Right lobe of liver (tissue), 6 donors: ENCODE results near the gene HIGD1B. TPM values are rescaled to one million over a fixed set of nuclear protein-coding genes. Genes with fewer than 3 reads are reported as not detected.

ENCODE experiments used
- ATAC-seq, 4 donors: fragments of 200-7000 bp; cut with Tn5 transposase; one replicate each; pipeline ENCODE4 v1.9.1; 2020; ENCODE audit warnings: mild to moderate bottlenecking in 4 of 4, moderate library complexity in 4 of 4
- DNase-seq, 3 donors: peaks; one replicate each; pipeline ENCODE4 v3.0.0-alpha.2; 2020
- H3K27ac ChIP-seq, 3 donors: fragments of 200-600 bp; one replicate each; pipeline ENCODE4 v1.8.0; 2022
- H3K27me3 ChIP-seq, 2 donors: fragments of 200-600 bp; one replicate each; pipeline ENCODE4 v1.8.0; 2022
- H3K36me3 ChIP-seq, 4 donors: fragments of 200-600 bp; sonication (generic) in 1 of 4; one replicate each; pipeline versions ENCODE4 v1.5.1 to v1.8.0; 2017 to 2022; ENCODE audit warnings: control low read depth in 1 of 4
- H3K4me1 ChIP-seq, 4 donors: fragments of 200-600 bp; sonication (generic) in 1 of 4; one replicate each; pipeline versions ENCODE4 v1.5.1 to v1.8.0; 2017 to 2022; ENCODE audit warnings: control low read depth in 1 of 4
- H3K4me3 ChIP-seq, 3 donors: fragments of 200-600 bp; one replicate each; pipeline ENCODE4 v1.8.0; 2022
- H3K9me3 ChIP-seq, 4 donors: fragments of 200-600 bp; sonication (generic) in 1 of 4; one replicate each; pipeline versions ENCODE4 v1.5.1 to v1.8.0; 2017 to 2022; ENCODE audit warnings: control low read depth in 1 of 4
- CTCF ChIP-seq, 4 donors: fragments of 200-600 bp in 3 of 4; fragments of 450-650 bp in 1 of 4; IDR thresholded peaks; one replicate each; pipeline versions ENCODE4 v1.5.1 to v1.8.0; 2016 to 2022; ENCODE audit warnings: antibody characterized with exemption in 4 of 4, mild to moderate bottlenecking in 2 of 4
- POLR2A ChIP-seq: fragments of 450-650 bp; IDR thresholded peaks from one replicate; pipeline ENCODE4 v1.6.1; 2017; ENCODE audit warnings: antibody characterized with exemption, mild to moderate bottlenecking
- WGBS: methylation state at CpG from one replicate; pipeline ENCODE4 v1.1.6; 2018; ENCODE audit warnings: low coverage, low lambda C conversion rate; ENCODE audit not compliant: insufficient coverage; ENCODE audit errors: missing lambda C conversion rate; 5-methylcytosine and 5-hydroxymethylcytosine counted together
- intact Hi-C, 2 donors: fragments of 100-400 bp; cut with DNase I; formaldehyde crosslinking; loops; one replicate each; pipeline versions ENCODE4 v1.11.2 to v1.14.1; 2022
- total RNA-seq, 6 experiments: library from RNA; depleted of rRNA in 2 of 6; stranded (reverse); fragments of >200 nt in 2 of 6; fragmentation: NEBNext Ultra II Directional in 3 of 6; extraction: Animal tissue kit (Norgen Biotek cat#: 25700) in 3 of 6; gene quantifications; one replicate each; pipeline versions ENCODE4 v1.1.0 to v1.2.4, GENCODE V29; 2016 to 2023
- donor health status: DM: no; HTN: yes; CAD: no.
- donor health status: DM: no; HTN: no; CAD: no.
- donor health status: DM: no; HTN: no; CAD: no.
- donor health status: DM: no; HTN: yes; CAD: no.
- donor health status: DM: no; HTN: yes; CAD: no.

HIGD1B gene
- total RNA-seq, 6 experiments from 2014 or later = not detected

- DNase-seq = no peak
These were observed 31.0 kb downstream of the HIGD1B start for GRCh38 chr17:44878627-44879221.

GRCh38 chr17:44879376-44879775 is 31.7 kb downstream of the HIGD1B start:
- H3K4me1 ChIP-seq = no peaks in the 10 kb centered on the region
- TF ChIP-seq CTCF (IDR thresholded peaks at IDR 0.05) = no peak
- no peak for TF ChIP-seq POLR2A
- no peak overlapping the region for H3K27ac ChIP-seq
- 84% methylated on average over 6 of the region's 6 CpGs for WGBS
- no peak for DNase-seq
- ATAC-seq = no peak
- intact Hi-C loops = no loop called here
- H3K27me3 ChIP-seq = no peaks in the 10 kb centered on the region
- peaks cover 0 to 91% (median 35%) of the 10 kb centered on the region in 4 donors for H3K36me3 ChIP-seq
- no peaks in the 10 kb centered on the region for H3K9me3 ChIP-seq
- no peak overlapping the region for H3K4me3 ChIP-seq

More at GRCh38 chr17:44878627-44879221, 31.0 kb downstream of the HIGD1B start:
- intact Hi-C loops = no loop called here
- Histone ChIP-seq H3K27me3 (no peaks in the 10 kb centered on the region), H3K27ac (no peak overlapping the region), H3K4me3 (no peak overlapping the region), H3K36me3 (peaks cover 0 to 85% (median 32%) of the 10 kb centered on the region in 4 donors), H3K9me3 (no peaks in the 10 kb centered on the region), H3K4me1 (no peaks in the 10 kb centered on the region)
- no peak for TF ChIP-seq POLR2A
- peak; percentile 25 to 61 (median 56) for TF ChIP-seq CTCF (IDR thresholded peaks at IDR 0.05)
- peak in 2 of 4 donors; percentile 32 to 43 for ATAC-seq
- 39% methylated on average over 6 of the region's 6 CpGs for WGBS

- H3K27me3 ChIP-seq = no peaks in the 10 kb centered on the region
- peaks cover 0 to 91% (median 36%) of the 10 kb centered on the region in 4 donors for H3K36me3 ChIP-seq
- no peak overlapping the region for H3K4me3 ChIP-seq
- ATAC-seq (no peak), DNase-seq (no peak)
- no peak overlapping the region for H3K27ac ChIP-seq
- no peak for TF ChIP-seq POLR2A
- TF ChIP-seq CTCF (IDR thresholded peaks at IDR 0.05) = no peak
- no peaks in the 10 kb centered on the region for H3K9me3 ChIP-seq
- WGBS = 92% methylated on average over 2 of the region's 2 CpGs
- intact Hi-C loops = no loop called here
- H3K4me1 ChIP-seq = no peaks in the 10 kb centered on the region
These were observed 32.4 kb downstream of the HIGD1B start for GRCh38 chr17:44880062-44880461.

- no peak overlapping the region for H3K4me3 ChIP-seq
- no peak for TF ChIP-seq CTCF (IDR thresholded peaks at IDR 0.05)
- TF ChIP-seq POLR2A = no peak
These were observed 33.5 kb downstream of the HIGD1B start for GRCh38 chr17:44881145-44881544.

More at GRCh38 chr17:44881145-44881544, 33.5 kb downstream of the HIGD1B start:
- ATAC-seq = no peak
- intact Hi-C loops = no loop called here
- WGBS = 89% methylated on average over 4 of the region's 4 CpGs
- Histone ChIP-seq H3K27me3 (no peaks in the 10 kb centered on the region), H3K9me3 (no peaks in the 10 kb centered on the region), H3K36me3 (peaks cover 5 to 86% (median 39%) of the 10 kb centered on the region in 4 donors), H3K4me1 (no peaks in the 10 kb centered on the region), H3K27ac (no peak overlapping the region)
- no peak for DNase-seq
